Stimulated activated CD4-positive, alpha-beta T cell treated with anti-CD3 and anti-CD28 coated beads, Interleukin-1b, Interleukin-23, amount 100 ng/mL, for 4 hours (primary cell): ENCODE measurements around the gene ACTN2.
A peak's percentile ranks its signal among the peaks of the same experiment; 100 is the strongest.

Experiments
- DNase-seq, 2 donors: peaks; one replicate each; pipeline ENCODE4 v3.0.0-alpha.2; 2020; ENCODE audit warnings: low read depth in 2 of 2

Gene ACTN2

GRCh38 chr1:236773919-236774318 is 87.6 kb downstream of the ACTN2 start:
- DNase-seq = no peak

- DNase-seq = no peak
These were observed 88.6 kb downstream of the ACTN2 start for GRCh38 chr1:236774926-236775325.

- DNase-seq = no peak
These were observed 93.0 kb downstream of the ACTN2 start for GRCh38 chr1:236779312-236779711.

- no peak for DNase-seq
These were observed 99.2 kb downstream of the ACTN2 start for GRCh38 chr1:236785477-236785876.

GRCh38 chr1:236786453-236786852 is 100.2 kb downstream of the ACTN2 start:
- DNase-seq = no peak

- DNase-seq = no peak
These were observed 108.3 kb downstream of the ACTN2 start for GRCh38 chr1:236794585-236795034.

GRCh38 chr1:236795035-236795756 is 108.9 kb downstream of the ACTN2 start, which contains the start of gene MTR:
TSS of gene MTR (plus strand) at chr1:236795292. CDS start at chr1:236795704, 412 bp downstream.
- DNase-seq = peak; percentile 89 to 92

- no peak for DNase-seq
These were observed 109.7 kb downstream of the ACTN2 start for GRCh38 chr1:236795757-236796667.

GRCh38 chr1:236799001-236799400 is 112.7 kb downstream of the ACTN2 start:
- no peak for DNase-seq

GRCh38 chr1:236800002-236800620 is 113.8 kb downstream of the ACTN2 start:
- no peak for DNase-seq

- DNase-seq = no peak
These were observed 114.3 kb downstream of the ACTN2 start for GRCh38 chr1:236800623-236801022.

GRCh38 chr1:236802264-236802663 is 116.0 kb downstream of the ACTN2 start:
- no peak for DNase-seq

GRCh38 chr1:236806634-236807033 is 120.3 kb downstream of the ACTN2 start:
- no peak for DNase-seq

GRCh38 chr1:236808005-236808404 is 121.7 kb downstream of the ACTN2 start:
- no peak for DNase-seq

GRCh38 chr1:236808564-236809130 is 122.3 kb downstream of the ACTN2 start:
- DNase-seq = no peak

- DNase-seq = no peak
These were observed 122.8 kb downstream of the ACTN2 start for GRCh38 chr1:236809148-236809547.

GRCh38 chr1:236810018-236810417 is 123.7 kb downstream of the ACTN2 start:
- DNase-seq = no peak

- DNase-seq = no peak
These were observed 126.2 kb downstream of the ACTN2 start for GRCh38 chr1:236812334-236813030.
